ENCODE measurements around the gene MAN2A2.
"Not testable (repeated sequence)": the region's sequence is repeated elsewhere in the genome, so short reads cannot be mapped to it uniquely, and the experiment has no call there.

MAN2A2 gene

DNA sequence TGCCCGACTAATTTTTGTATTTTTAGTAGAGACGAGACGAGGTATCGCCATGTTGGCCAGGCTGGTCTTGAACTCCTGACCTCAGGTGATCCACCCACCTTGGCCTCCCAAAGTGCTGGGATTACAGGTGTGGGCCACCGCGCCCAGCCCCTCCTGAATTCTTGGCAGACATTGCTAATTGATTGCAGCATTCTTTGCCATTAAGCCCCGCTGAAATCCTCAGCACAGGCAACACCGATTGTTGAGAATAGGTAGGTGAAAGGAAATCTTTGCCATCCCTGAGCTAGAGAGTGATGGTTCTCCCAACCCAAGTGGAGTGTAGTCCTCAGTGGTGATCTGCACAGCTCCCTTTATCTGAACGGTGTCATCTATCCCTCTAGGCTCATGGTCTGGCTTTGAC, 1.6 kb downstream of the MAN2A2 start:
- no peak for DNase-seq (ENCODE audit: low read depth)

DNA sequence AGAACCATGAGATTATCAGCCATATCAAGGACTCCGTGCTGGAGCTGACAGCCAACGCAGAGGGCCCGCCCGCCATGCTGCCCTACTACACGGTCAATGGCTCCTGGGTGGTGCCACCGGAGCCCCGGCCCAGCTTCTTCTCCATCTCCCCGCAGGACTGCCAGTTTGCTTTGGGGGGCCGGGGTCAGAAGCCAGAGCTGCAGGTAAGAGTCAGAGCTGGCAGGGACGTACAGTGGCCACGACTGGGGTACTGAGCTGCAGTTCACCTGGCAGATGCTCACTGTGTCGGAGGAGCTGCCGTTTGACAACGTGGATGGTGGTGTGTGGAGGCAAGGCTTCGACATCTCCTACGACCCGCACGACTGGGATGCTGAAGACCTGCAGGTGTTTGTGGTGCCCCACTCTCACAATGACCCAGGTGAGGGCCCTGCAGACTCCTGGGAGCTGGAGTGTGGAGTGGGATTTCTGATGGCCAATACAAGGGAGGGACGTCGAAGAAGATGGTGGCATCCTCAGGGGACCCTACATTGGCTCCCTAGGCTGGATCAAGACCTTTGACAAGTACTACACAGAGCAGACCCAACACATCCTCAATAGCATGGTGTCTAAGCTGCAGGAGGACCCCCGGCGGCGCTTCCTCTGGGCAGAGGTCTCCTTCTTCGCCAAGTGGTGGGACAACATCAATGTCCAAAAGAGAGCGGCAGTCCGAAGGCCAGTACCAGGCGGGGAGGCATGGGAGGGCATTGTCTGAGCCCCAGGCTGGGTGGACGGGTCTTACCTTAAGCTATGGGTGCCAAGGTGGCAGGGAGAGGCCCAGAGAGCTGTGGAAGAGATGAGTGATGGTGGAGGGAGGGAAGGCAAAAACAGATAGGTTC, 2.4 kb downstream of the MAN2A2 start:
- DNase-seq (ENCODE audit: low read depth) = no peak

DNA sequence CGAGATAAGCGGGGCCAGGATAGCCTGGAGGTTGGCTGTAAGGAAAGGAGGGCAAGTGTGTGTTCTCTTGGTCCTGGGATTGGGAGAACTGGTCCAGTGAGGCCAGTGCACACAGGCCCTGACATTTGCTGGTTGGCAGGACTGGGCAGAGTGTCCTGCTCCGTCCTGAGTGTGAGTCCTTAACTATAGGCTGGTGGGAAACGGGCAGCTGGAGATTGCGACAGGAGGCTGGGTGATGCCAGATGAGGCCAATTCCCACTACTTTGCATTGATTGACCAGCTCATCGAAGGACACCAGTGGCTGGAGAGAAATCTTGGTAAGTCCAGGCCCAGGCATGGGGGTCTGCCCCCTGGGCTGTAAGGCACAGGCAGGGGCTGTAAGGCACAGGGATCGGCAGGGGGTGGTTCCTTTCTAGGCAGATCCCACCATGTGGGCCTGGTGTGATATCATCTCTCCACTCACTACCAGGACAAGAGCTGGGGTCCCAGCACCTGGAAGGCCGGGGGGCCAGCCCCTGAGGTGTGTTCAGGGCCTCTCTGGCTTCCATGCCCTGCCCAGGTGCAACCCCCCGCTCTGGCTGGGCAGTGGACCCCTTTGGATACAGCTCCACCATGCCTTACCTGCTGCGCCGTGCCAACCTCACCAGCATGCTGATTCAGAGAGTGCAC, 3.2 kb downstream of the MAN2A2 start:
- DNase-seq (ENCODE audit: low read depth) = no peak

- no peak for DNase-seq (ENCODE audit: low read depth)
Observed at GRCh38 chr15:90907051-90907660, 4.1 kb downstream of the MAN2A2 start.

DNA sequence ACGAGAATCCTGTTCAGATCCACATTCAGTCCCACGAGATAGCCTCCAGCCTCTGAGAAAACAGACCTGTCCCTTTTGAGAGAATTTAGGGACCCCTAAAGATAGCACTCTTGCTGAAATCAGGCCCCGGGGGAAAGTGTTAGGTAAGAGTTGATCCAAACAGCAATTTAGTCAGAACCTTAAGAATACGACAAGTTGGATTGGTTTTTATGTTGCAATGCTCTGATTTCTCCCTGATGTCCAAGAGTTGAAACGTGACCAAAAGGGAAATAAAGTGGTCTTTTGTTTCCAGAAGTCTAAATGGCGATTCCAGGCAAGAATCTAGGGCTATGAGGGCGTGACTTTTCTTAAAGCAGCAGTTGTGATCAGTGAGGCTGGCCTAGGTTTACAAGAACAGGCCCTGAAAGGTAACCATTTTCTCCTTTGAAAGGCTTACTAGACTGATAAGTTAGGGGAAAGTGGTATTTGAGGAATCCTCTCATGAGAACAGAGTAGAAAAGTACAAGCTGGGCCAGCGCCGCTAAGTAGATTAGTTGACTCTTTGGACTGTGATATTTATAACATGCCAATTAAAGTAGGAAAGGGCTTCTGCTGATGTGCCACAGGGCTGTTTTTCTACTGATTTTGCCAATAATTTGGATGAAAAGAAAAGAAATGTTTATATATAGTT, 4.9 kb downstream of the MAN2A2 start:
- no peak for DNase-seq (ENCODE audit: low read depth)

GRCh38 chr15:90909449-90909848, 6.3 kb downstream of the MAN2A2 start:
- not testable (repeated sequence) for DNase-seq (ENCODE audit: low read depth)

DNA sequence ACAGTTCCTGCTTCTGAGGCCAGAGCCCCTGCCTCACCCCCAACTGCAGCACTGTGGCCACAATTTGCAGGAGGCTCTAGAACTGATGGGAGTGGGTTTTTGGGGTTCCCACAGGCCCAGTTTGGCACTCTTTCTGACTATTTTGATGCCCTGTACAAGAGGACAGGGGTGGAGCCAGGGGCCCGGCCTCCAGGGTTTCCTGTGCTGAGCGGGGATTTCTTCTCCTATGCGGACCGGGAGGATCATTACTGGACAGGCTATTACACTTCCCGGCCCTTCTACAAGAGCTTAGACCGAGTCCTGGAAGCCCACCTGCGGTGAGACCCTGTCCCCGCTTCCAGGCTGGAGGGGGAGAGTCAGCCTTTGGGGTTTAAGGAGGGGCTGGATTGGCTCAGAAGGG, 6.9 kb downstream of the MAN2A2 start:
- DNase-seq (ENCODE audit: low read depth) = no peak

DNA sequence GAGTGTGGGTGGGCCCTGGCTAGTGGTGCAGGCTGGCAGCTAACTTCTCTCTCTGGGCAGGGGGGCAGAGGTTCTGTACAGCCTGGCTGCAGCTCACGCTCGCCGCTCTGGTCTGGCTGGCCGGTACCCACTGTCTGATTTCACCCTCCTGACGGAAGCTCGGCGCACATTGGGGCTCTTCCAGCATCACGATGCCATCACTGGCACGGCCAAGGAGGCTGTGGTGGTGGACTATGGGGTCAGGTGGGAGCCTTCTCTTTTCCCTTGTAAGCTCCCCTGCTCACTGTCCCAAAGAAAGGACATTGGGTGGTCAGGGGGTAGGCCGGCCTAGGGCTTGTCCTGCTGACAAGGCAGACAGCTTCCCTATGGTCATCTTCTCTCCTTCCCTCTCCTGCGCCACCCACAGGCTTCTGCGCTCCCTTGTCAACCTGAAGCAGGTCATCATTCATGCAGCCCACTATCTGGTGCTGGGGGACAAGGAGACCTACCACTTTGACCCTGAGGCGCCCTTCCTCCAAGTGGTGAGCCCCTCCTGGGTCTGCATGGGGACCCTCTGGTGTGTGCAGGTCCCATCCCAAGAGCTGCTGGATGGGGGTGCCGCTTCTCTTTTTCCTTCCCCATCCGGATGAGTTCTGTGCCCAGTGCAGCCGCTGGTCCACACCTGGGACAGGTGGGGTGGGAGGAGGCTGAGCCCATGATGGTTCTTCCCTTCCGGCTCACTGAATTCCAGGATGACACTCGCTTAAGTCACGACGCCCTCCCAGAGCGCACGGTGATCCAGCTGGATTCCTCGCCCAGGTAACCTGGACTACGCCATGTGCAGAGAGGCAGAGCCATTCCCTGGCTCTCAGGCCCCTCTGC, 7.6 kb downstream of the MAN2A2 start:
- DNase-seq (ENCODE audit: low read depth) = no peak

- no peak for DNase-seq (ENCODE audit: low read depth)
Observed at GRCh38 chr15:90911302-90911623, 8.2 kb downstream of the MAN2A2 start.

GRCh38 chr15:90911906-90912769, 9.0 kb downstream of the MAN2A2 start:
- no peak for DNase-seq (ENCODE audit: low read depth)

DNA sequence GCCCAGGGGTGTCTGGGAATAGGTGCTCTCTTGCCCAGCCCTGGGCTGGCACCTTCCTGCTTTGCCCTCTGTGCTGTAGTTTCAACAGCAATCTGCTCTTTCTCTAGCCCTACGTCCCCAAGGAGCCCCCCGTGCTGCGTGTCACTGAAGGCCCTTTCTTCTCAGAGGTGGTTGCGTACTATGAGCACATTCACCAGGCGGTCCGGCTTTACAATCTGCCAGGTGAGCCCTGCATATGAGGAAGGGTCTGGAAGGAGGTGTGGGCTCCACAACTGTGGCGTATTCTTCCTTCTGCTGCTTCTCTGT, 9.6 kb downstream of the MAN2A2 start:
- DNase-seq (ENCODE audit: low read depth) = no peak

DNA sequence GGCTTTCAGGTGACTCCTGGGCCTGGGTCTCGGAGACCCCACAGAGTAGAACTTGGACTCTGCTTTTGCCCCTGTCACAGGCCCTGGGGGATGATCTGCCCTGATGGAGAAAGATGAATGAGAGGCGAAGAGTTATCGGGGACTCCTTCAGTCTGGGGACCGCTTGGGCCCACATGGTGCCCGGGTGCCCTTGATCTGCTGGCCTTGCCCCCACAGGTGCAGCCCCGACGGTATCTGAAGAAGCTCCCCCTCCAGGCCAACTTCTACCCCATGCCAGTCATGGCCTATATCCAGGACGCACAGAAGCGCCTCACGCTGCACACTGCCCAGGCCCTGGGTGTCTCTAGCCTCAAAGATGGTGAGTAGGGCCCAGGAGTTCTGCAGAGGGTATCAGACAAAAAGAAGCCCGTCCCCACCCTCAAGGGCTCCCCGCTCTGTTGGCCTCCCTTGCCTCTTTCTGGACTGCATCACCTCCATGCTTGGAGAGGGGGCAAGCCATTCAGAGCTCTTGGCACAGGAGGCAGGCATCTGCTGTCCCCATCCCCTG, 10.4 kb downstream of the MAN2A2 start:
- no peak for DNase-seq (ENCODE audit: low read depth)

DNA sequence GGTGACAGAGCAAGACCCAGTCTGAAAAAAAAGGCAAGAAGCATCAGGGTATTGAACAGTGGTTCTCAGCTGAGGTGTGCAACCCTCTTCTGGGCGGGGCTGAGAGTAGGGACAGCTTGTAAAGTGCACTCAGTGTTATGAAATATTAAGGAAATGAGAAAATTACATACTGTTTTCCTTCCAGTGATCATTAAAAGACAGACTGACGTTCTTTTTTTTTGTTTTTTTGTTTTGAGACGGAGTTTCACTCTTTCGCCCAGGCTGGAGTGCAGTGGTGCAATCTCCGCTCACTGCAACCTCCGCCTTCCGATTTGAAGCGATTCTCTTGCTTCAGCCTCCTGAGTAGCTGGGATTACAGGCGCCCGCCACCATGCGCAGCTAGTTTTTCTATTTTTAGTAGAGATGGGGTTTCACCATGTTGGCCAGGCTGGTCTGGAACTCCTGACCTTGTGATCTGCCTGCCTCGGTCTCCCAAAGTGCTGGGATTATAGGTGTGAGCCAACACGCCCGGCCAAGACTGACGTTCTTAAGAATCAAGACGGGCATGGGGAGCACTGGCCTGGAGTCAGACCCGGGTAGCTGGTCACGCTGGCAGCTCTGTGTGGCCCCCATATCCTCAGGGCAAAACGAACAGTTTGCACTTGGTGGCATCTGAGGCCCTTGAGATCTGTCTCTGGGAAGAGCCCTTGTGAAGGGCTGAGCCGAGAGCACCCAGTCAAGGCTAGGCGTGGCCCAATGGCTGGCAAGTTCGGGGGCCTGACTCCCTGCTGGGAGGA, 11.4 kb downstream of the MAN2A2 start:
- DNase-seq (ENCODE audit: low read depth) = no peak

DNA sequence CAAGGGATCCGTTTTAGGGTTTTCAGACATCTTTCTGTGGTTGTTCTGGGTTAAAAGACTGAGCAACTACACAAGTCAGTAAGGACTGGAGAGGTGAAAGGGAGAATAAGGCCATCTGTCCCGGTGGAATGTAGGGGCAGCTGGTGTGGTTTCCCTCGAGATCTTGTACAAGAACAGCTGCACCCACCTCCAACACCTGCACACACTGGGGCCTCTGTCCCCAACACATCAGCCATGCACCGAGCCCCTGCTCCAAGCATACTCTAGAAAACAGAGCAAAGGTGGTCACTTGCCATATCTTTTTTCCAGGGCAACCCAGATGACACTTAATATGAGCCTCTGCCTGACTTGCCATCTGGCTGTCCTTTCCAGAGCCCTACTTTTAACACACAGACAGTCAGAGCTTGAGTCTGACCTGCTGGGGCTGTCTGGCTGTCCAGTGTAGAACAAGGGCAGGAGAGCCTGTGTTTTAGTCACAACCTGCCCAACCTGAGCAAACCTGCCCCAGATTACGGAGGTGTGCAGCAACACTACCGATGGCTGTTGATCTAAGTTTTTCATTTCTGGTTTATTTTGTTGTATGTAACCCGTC, 12.2 kb downstream of the MAN2A2 start:
- no peak for DNase-seq (ENCODE audit: low read depth)

- DNase-seq (ENCODE audit: low read depth) = no peak
Observed at GRCh38 chr15:90915808-90916440, 12.8 kb downstream of the MAN2A2 start.

DNA sequence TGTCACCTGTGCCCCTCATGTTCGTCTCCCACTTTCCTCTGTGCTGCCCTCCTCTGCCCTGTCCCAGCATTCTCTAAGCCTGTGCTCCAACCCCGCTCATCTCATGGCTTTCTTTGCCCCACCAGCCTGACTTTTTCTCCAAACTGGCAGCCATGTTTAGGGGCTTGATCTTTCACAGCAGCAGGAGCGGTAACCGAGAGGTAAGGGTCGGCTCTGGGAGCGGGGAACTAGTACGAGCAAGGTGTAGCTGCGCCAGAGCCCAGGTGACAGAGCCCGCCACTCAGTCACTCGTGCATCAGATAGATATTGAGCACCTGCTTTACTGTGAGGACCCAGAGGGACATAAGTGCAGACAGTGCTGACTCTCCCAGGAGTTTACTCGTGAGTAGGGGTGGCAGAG, 13.4 kb downstream of the MAN2A2 start:
- no peak for DNase-seq (ENCODE audit: low read depth)

- DNase-seq (ENCODE audit: low read depth) = no peak
Observed at GRCh38 chr15:90917569-90917968, 14.5 kb downstream of the MAN2A2 start.

DNA sequence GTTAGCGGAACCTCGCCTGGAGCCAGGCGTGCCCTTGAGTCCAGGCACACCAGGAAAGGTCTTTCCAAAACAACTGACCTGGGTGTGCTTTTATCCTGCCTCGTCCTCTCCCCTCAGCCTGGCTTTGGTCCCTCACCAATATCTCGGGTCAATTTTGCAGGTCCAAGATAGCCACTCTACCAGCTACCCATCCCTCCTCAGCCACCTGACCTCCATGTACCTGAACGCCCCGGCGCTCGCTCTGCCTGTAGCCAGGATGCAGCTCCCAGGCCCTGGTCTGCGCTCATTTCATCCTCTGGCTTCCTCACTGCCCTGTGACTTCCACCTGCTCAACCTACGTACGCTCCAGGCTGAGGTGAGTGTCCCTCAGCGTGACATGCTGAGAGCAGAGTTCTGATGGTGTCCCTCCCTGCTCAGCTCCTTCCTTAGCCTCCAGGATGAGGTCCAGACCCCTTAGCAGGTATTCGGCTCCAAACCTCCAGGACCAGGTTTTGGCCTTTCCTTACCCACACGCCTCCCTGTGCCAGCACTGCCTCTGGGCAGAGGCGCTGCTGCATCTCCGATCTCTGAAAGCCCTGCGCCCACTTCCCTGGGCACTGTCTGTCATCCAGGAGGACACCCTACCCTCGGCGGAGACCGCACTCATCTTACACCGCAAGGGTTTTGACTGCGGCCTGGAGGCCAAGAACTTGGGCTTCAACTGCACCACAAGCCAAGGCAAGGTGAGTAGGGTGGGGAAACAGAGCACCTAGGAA, 15.1 kb downstream of the MAN2A2 start:
- DNase-seq (ENCODE audit: low read depth) = no peak
